ENCODE measurements around the gene ZNF99. TPM values are rescaled to one million over a fixed set of nuclear protein-coding genes. Genes with fewer than 3 reads are reported as not detected.
"Not testable (repeated sequence)": the region's sequence is repeated elsewhere in the genome, so short reads cannot be mapped to it uniquely, and the experiment has no call there.

ZNF99 gene
- total and polyA plus RNA-seq, 9 of the 15 experiments (the other 6 are each of a cell fraction or from before 2014, with no cell fraction given): not detected

GRCh38 chr19:22733691-22734090, 50.3 kb downstream of the ZNF99 start:
- no peaks in the 10 kb centered on the region for H4K20me1 ChIP-seq (replicated peaks; ENCODE audit: control insufficient read depth, insufficient read depth, low read length)
- no peak for ATAC-seq
- H3K4me2 ChIP-seq (ENCODE audit: insufficient read depth, low read length): no peak overlapping the region
- H3K9me3 ChIP-seq (replicated peaks; ENCODE audit: control insufficient read depth, insufficient read depth, low read depth, low read length): peaks cover 2% of the 10 kb centered on the region; the same call in 1 of the 2 replicates
- no peaks in the 10 kb centered on the region for H3K79me2 ChIP-seq (ENCODE audit: control insufficient read depth, insufficient read depth, low read length)
- WGBS (ENCODE audit: insufficient coverage, low coverage, missing lambda C conversion rate): 0% methylated on average over 7 of the region's 7 CpGs
- no peaks in the 10 kb centered on the region for H3K36me3 ChIP-seq (ENCODE audit: control insufficient read depth, insufficient read depth, low read length)
- no TSS peak for BruUV-seq (replicated peaks)
- in situ Hi-C loops (cut with MboI): no loop called here
- no peaks in the 10 kb centered on the region for H3K27me3 ChIP-seq (ENCODE audit: control insufficient read depth in 2 of 2, insufficient read depth in 2 of 2, low read length in 2 of 2)
- no peak overlapping the region for H3K27ac ChIP-seq (ENCODE audit: extremely low read depth, low read depth, low read length)
- no peak for DNase-seq (ENCODE audit: extremely low read depth in 1 of 4, low spot score in 3 of 4)
- H3K9me1 ChIP-seq (ENCODE audit: control insufficient read depth, insufficient read depth, low read length): no peaks in the 10 kb centered on the region
- TF ChIP-seq SPI1 (IDR thresholded peaks at IDR 0.05; ENCODE audit: borderline replicate concordance, low read depth, low read length) (no peak), MEF2A (IDR thresholded peaks at IDR 0.05; ENCODE audit: control insufficient read depth, low read depth, low read length) (no peak)
- TF ChIP-seq, protein P1, sequence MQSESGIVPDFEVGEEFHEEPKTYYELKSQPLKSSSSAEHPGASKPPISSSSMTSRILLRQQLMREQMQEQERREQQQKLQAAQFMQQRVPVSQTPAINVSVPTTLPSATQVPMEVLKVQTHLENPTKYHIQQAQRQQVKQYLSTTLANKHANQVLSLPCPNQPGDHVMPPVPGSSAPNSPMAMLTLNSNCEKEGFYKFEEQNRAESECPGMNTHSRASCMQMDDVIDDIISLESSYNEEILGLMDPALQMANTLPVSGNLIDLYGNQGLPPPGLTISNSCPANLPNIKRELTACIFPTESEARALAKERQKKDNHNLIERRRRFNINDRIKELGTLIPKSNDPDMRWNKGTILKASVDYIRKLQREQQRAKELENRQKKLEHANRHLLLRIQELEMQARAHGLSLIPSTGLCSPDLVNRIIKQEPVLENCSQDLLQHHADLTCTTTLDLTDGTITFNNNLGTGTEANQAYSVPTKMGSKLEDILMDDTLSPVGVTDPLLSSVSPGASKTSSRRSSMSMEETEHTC (IDR thresholded peaks at IDR 0.05): no peak
- TF ChIP-seq, protein P2, sequence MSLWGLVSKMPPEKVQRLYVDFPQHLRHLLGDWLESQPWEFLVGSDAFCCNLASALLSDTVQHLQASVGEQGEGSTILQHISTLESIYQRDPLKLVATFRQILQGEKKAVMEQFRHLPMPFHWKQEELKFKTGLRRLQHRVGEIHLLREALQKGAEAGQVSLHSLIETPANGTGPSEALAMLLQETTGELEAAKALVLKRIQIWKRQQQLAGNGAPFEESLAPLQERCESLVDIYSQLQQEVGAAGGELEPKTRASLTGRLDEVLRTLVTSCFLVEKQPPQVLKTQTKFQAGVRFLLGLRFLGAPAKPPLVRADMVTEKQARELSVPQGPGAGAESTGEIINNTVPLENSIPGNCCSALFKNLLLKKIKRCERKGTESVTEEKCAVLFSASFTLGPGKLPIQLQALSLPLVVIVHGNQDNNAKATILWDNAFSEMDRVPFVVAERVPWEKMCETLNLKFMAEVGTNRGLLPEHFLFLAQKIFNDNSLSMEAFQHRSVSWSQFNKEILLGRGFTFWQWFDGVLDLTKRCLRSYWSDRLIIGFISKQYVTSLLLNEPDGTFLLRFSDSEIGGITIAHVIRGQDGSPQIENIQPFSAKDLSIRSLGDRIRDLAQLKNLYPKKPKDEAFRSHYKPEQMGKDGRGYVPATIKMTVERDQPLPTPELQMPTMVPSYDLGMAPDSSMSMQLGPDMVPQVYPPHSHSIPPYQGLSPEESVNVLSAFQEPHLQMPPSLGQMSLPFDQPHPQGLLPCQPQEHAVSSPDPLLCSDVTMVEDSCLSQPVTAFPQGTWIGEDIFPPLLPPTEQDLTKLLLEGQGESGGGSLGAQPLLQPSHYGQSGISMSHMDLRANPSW (CRISPR knock-in tag; IDR thresholded peaks at IDR 0.05): no peak
- H3K4me3 ChIP-seq: no peak overlapping the region
- H3K4me1 ChIP-seq (replicated peaks in 1 of 2; ENCODE audit: control insufficient read depth in 2 of 2, insufficient read depth in 2 of 2, low read length in 2 of 2): no peaks in the 10 kb centered on the region
- intact Hi-C loops (cut with micrococcal nuclease): no loop called here
- no peak overlapping the region for H3K9ac ChIP-seq (ENCODE audit: insufficient read depth in 1 of 2, low read depth in 2 of 2, low read length in 2 of 2)
- FAIRE-seq: no peak
- H2AFZ ChIP-seq (ENCODE audit: low read depth, low read length): no peak overlapping the region
- ChIA-PET POLR2A (no interaction called here), CTCF (ENCODE audit: low intra/inter-chr PET ratio) (no interaction called here)

- H3K36me3 ChIP-seq (ENCODE audit: control insufficient read depth, insufficient read depth, low read length); ATAC-seq; H3K4me1 ChIP-seq (replicated peaks in 1 of 2; ENCODE audit: control insufficient read depth in 2 of 2, insufficient read depth in 2 of 2, low read length in 2 of 2); H3K27me3 ChIP-seq (ENCODE audit: control insufficient read depth in 2 of 2, insufficient read depth in 2 of 2, low read length in 2 of 2); intact Hi-C loops (cut with micrococcal nuclease); FAIRE-seq; H3K79me2 ChIP-seq (ENCODE audit: control insufficient read depth, insufficient read depth, low read length); in situ Hi-C loops (cut with MboI); DNase-seq (ENCODE audit: extremely low read depth in 1 of 4, low spot score in 3 of 4); H3K4me3 ChIP-seq; H3K27ac ChIP-seq (ENCODE audit: extremely low read depth, low read depth, low read length); H4K20me1 ChIP-seq (replicated peaks; ENCODE audit: control insufficient read depth, insufficient read depth, low read length); CTCF ChIA-PET (ENCODE audit: low intra/inter-chr PET ratio); H2AFZ ChIP-seq (ENCODE audit: low read depth, low read length); H3K9me3 ChIP-seq (replicated peaks; ENCODE audit: control insufficient read depth, insufficient read depth, low read depth, low read length); POLR2A ChIA-PET; BruUV-seq (replicated peaks); H3K4me2 ChIP-seq (ENCODE audit: insufficient read depth, low read length); H3K9me1 ChIP-seq (ENCODE audit: control insufficient read depth, insufficient read depth, low read length); H3K9ac ChIP-seq (ENCODE audit: insufficient read depth in 1 of 2, low read depth in 2 of 2, low read length in 2 of 2): not testable (repeated sequence)
- WGBS (ENCODE audit: insufficient coverage, low coverage, missing lambda C conversion rate): 0% methylated on average over 4 of the region's 4 CpGs
Measured at GRCh38 chr19:22728214-22728613, 55.7 kb downstream of the ZNF99 start.

DNA sequence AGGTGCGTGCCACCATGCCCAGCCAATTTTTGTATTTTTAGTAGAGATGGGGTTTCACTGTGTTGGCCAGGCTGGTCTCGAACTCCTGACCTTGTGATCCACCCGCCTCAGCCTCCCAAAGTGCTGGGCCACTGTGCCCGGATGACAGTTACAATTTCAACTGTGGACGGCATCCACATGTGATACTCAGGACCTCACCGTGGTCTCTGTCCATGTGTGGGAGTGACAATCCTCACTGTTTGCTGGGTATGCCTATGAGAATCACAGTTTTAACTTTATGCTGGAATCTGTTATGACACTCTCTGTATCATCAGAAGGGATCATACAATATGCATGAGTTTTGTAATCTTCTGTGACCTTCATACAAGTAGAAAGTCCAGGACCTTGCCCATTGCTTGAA, 62.4 kb downstream of the ZNF99 start:
- H4K20me1 ChIP-seq (replicated peaks; ENCODE audit: control insufficient read depth, insufficient read depth, low read length); DNase-seq (ENCODE audit: extremely low read depth in 1 of 4, low spot score in 3 of 4); H3K27ac ChIP-seq (ENCODE audit: extremely low read depth, low read depth, low read length); H3K36me3 ChIP-seq (ENCODE audit: control insufficient read depth, insufficient read depth, low read length); CTCF ChIA-PET (ENCODE audit: low intra/inter-chr PET ratio); H3K79me2 ChIP-seq (ENCODE audit: control insufficient read depth, insufficient read depth, low read length); intact Hi-C loops (cut with micrococcal nuclease); in situ Hi-C loops (cut with MboI); H3K4me3 ChIP-seq; H3K9me1 ChIP-seq (ENCODE audit: control insufficient read depth, insufficient read depth, low read length); BruUV-seq (replicated peaks); POLR2A ChIA-PET; H3K4me2 ChIP-seq (ENCODE audit: insufficient read depth, low read length); ATAC-seq; H2AFZ ChIP-seq (ENCODE audit: low read depth, low read length); H3K9ac ChIP-seq (ENCODE audit: insufficient read depth in 1 of 2, low read depth in 2 of 2, low read length in 2 of 2); H3K27me3 ChIP-seq (ENCODE audit: control insufficient read depth in 2 of 2, insufficient read depth in 2 of 2, low read length in 2 of 2); FAIRE-seq; H3K9me3 ChIP-seq (replicated peaks; ENCODE audit: control insufficient read depth, insufficient read depth, low read depth, low read length); H3K4me1 ChIP-seq (replicated peaks in 1 of 2; ENCODE audit: control insufficient read depth in 2 of 2, insufficient read depth in 2 of 2, low read length in 2 of 2): not testable (repeated sequence)
- 0% methylated on average over 6 of the region's 6 CpGs for WGBS (ENCODE audit: insufficient coverage, low coverage, missing lambda C conversion rate)
